GM21360 (cell line): ENCODE data around the gene RAET1E.
"Not testable (repeated sequence)": the region's sequence is repeated elsewhere in the genome, so short reads cannot be mapped to it uniquely, and the experiment has no call there.

Experiments
- ATAC-seq: cut with Tn5 transposase; IDR thresholded peaks from one replicate; pipeline ENCODE4 v1.9.1; 2021; ENCODE audit warnings: mild to moderate bottlenecking, moderate library complexity; ENCODE audit not compliant: unreplicated experiment

Gene RAET1E

DNA sequence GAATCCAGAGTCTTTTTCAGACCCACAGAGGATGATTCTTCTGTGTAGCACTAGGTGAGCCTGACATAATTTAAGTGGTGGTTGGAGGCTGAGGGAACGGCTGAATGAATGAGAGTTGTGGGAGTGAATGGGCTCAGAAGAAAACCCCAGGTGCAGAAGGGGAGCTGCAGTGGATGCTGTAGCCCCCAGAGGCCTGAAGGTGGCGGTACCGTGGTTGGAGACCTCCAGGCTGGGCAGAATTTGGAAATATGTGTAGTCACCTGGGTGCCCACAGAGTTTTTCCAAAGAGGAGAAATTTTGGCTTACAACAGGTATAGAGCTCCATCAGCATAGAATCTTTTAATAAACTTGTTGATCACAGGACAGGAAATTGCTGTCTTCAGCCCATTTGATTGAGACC is 31.5 kb upstream of the RAET1E start:
- no peak for ATAC-seq

DNA sequence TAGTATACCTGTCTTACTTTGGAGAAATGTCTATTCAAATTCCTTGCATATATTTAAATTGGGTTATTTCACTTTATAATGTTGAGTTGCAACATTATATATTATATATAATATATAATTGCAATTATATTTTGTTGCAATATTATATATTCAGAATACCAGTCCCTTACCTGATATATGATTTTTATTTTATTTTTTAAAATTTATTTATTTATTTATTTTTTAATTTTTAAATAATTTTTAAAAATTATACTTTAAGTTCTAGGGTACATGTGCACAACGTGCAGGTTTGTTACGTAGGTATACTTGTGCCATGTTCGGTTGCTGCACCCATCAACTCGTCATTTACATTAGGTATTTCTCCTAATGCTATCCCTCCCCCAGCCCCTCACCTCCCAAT is 29.1 kb upstream of the RAET1E start:
- ATAC-seq = not testable (repeated sequence)

DNA sequence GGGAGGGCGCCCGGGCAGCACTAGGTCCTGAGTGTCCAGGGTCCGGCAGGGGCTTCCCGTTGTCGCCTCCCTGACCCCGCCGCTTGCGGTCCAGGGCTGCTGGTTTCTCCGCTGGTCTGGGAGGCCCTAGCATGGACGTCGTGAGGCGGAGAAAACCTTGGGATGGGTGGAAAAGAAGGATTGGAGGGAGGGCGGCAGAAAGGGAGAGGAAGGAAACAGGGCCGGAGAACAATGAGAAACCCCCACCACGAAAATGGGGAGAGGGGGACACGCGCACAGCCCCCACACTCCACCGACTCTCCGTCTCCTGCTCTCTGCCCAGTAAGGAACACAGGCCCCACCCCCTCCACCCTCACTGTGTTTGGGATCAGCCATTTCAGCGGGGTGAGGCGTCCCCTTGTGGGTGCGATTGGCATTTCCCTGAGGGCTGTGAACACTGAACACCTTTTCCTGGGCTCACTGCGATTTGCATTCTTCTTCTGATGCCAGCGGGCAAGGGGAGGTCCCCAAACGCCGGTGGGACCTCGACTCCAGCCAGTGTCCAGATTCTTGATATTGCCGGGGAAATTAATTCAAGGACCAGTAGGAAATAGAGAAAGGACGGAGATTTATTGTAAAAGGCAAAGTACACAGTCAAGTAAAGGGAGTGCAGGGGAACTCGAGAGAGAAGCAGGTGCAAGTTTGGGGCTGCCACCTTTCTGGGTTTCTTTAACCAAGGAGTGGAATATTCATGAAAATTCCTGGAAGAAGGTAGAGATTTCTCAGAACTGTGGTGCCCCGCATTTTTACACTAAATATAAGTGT is 28.3 kb upstream of the RAET1E start:
- ATAC-seq = peak; percentile 63

DNA sequence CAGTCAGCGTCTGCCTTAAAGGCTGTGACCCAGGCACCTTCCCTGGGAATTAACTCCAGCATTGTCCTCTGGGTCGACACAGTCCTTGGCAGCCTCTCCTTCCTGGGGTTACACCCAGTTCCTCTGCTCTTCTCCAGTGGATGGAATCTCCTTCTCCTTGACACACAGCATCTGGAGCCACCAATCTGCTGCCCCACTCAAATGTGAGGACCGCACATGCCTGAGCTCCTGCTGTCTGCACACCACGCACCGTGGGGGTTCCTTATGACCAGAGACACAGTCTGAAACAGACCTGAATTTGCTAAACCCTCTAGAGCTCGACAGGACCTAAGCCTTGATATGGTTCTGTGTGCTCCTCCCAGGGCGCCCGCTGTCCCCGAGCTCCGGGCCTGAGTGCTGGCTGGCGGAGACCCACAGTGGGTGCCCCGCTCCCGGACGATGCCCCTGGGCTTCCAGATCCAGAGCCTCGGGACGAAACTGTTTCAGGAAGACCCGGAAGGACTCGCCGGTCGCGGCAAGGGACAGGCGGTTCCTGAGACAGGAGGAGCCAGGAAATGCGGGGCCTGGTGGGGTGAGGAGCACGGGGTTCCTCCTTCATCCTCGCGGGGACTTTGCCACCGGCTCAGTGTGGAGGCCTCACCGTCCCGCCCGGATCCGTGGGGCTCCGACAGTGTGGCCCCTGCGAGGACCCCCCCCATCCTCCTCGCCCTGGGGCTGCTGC is 27.5 kb upstream of the RAET1E start:
- ATAC-seq = no peak

DNA sequence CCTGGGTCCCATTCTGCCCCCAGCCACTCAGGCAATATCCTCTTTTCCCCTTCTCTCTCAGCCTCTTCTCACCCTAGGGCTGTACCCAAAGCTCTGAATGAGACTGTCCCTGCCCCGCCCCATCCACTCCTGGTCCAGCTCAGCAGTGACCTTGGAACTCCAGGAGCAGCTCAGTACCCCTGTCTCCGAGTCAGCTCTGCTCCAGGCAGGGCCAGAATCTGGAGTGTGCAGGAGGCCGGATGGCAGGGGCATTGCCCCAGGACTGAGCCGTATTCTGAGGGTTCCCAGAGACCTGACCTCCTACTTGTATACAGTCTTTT is 27.0 kb upstream of the RAET1E start:
- ATAC-seq = no peak

DNA sequence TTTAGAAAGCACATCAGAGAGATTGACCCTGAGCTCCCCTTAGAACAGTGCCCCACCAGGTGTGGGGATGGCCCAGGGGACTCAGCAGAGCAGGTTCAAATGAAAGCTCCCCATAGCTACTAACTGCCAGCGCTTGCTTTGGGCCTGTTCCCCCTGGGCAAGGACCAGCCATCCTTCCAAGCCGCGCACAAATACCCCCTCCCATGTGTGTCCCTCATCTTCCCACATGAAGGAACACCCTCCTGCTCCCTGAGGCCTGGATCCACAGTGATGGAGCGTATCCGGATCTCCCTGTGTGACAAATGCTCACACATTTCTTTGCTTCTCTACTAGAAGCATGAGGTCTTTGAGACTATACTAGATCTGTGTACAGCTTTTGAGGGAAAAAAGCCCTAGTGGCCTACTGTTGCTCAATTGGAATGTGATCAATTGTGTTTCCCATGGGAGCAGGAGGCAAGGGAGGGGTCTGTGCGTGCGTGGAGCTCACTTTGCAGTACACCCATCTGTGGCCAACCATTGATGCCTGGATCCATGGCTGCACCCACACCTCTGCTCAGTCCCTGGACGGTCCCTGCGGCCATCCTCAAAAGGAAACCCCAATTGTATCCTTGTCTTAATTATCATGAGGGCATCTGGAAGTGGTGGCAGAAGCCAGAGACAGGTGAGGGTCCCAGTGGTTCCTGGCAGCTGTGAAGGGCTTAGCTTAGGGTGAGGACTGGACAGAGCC is 26.5 kb upstream of the RAET1E start:
- no peak for ATAC-seq

DNA sequence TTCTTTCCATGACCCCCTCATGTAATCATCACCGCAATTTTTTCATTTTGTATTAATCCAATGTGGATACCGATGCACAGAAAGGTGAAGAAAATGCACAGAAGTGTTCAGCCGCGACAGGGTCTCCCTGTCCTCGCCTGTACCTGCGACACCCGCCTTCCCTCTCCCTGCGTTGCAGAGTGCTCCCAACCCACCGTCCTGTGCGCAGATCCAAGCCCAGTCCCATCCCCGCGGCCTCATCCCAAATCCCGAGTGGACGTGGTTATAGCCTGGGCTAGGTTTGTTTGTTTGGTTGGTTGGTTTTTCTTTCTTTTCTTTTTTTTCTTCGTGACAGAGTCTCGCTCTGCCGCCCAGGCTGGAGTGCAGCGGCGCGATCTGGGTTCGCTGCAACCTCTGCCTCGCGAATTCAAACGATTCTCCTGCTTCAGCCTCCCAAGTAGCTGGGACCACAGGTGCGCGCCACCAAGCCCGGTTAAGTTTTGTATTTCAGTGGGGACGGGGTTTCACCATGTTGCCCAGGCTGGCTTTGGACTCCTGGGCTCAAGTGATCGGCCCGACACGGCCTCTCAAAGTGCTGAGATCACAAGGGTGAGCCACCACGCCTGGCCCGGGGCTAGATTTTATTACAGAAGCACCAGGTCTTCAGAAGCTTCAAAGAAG is 25.5 kb upstream of the RAET1E start:
- ATAC-seq = no peak

DNA sequence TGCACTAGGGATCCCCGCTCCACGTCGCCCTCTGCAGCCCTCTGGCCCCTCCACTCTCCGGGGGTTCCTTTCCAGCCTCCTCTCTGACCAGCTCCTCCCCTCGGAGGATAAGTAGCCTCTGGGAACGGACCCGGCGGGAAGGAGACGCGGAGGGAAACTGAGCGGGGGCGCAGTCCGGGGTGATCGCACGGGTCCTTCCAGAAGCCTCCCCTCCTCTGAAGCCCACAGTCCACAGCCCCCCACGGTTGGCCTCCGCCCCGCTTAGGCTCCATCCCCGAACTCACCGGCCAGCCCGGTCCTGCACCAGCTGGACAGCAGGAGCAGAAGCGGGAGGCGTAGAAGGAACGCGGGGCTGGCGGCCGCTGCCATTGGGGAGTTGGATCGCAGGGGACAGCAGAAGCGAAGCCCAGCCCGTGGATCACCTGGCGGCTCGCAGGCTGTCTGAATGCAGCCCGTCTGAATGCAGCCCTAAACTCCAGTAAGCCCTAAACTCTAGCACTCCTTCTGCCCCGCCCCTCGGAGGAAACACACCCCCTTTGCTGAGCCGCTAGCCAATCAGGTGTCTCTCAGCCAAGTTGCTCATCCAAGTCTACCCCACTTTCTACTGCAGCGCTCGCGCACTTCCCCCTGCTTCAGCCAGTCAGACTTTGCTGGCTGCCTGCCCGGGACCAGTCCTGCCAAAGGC is 24.9 kb upstream of the RAET1E start, which contains the start of gene RAET1G:
Gene RAET1G (minus strand): TSS at position 480 of the 685 bp plus-strand sequence. CDS start 111 bp downstream, at position 369.
- no peak for ATAC-seq

DNA sequence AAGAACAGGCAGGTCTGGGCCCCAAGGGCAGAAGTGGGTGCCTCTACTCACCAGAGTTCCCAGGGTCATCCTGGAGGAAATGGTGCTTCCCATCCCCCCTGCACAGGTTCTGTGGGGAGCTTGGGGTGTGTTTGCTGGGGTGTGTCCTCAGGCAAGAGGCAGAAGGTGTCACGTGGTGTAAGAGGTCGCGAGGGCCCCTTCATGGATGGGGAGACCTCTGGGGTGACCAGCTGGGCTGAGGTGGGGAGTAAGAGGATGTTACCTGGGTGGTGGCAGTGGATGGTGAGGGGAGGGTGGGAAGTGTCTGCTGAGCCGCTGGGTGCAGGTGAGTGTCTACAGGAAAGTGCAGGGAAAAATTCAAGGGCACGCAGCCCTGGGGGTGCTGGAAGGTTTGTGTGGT is 24.2 kb upstream of the RAET1E start:
- ATAC-seq = not testable (repeated sequence)

DNA sequence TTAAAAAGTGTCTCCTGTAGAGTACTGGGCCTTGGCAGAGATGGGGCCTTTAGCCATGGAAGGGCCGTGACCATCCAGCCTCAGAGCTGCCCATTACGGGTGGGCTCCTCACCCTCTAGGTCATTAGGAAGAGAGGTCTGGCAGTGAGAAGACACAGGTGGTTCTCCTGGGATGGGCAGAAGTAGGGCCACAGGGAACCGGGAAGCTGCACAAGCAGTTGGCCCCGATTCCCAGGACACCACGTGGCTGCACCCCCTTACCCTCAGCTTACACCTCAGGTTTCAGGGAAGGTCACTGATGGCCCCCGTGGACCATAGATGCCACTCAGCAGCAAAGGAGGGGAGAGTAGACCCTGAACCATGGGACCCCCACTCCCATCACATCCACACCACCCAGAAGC is 23.4 kb upstream of the RAET1E start:
- no peak for ATAC-seq

DNA sequence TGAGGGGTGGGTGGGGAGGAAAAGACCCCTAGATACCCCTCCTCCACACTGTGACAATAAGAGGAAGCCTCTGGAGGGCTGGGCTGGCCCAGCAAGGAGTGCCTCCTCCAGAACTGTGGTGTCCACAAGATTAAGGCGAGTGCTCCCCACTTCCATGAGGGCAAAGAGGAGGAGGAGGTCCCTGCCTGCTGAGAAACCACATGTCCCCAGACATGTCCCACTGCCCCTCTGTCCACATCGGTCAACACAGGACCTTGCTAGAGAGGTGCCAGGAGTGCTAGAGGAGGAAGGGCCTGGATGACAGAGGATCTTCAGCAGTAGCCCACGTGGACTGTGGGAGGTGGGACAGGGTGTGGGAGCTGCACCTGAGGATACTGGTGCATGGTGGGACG is 21.9 kb upstream of the RAET1E start:
- no peak for ATAC-seq

DNA sequence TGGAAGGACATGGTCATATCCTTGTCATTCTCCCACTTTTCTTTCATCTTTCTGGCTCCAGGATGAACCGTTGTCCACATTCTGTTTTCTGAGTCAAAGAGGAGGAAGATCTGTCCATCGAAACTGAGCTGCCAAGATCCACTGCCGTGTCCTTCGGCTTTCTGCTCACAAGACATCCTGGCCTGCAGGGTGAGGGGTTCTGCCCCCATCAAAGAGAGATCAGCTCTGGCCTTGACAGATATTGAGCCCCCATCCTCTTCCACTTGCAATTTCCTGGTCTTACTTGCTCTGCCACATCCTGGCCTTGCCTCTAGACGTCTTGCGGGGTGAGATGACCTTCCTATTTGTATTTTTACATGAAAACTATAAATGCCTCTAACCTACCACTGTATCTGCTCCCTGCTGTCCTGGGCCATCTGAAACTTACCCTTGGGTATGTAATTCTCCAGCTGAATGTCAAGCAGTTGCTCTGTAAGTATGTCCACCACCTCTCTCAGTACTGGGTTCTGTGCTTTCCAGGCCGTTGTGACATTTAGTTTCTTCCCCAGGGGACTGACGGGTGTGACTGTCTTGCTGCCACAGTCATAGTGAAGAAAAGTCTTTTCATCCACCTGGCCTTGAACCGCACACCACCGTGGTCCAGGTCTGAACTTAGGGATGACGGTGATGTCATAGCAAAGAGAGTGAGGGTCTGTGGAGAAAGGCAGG is 21.4 kb upstream of the RAET1E start:
- ATAC-seq = not testable (repeated sequence)

DNA sequence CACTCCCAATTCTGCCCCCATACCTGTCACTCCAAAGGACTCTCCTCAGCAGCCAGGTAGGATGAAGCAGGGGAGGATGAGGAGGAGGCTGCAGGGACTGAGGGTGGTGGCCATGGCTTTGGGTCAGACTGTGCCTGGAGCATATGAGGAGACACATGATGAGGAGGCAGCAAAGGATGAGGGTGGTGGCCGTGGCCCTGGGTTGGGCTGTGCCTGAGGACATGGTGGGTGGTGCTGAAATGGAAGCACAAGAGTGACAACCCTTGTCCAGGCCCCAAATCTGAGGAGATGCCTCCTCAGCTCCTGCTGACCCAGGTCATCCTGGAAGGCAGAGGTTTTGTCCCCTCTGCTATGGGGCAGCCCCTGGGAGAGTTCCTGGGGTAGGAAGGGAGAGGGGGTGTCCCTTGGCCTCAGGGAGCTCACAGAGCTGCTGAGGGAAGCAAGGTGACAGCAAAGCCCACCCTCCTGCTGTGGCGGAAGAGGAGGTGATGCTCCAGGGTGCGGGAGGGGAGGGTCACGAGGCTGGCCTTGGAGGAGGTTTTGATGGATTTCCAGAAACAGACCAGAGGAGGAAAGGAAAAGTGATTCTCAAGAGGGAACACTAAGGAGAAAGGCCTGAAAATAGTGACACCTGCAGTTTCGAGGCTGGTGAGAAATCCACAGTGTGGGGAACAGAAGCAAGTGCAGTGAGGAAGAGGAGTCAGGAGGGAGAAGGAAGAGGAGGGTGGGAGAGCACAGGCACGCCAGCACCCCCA is 20.4 kb upstream of the RAET1E start:
- ATAC-seq = no peak

DNA sequence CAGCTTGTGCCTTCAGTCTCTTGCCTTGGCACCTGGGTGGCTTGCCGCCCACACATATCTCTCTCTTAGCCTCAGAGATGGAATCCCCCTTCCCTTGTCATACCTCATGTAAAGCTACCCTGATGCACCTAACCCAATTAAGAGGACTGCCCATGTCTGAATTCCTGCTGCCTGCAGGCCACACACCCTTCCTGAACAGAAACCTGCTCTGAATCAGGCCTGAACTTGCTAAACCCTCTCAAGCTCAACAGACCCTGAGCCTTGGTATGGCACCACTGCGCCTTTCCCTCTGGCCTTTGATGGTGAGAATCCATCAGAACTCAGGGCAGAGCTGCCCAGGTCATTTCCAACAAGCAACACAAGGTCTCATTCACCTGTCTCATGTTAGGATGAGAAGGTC is 19.8 kb upstream of the RAET1E start:
- ATAC-seq = no peak

DNA sequence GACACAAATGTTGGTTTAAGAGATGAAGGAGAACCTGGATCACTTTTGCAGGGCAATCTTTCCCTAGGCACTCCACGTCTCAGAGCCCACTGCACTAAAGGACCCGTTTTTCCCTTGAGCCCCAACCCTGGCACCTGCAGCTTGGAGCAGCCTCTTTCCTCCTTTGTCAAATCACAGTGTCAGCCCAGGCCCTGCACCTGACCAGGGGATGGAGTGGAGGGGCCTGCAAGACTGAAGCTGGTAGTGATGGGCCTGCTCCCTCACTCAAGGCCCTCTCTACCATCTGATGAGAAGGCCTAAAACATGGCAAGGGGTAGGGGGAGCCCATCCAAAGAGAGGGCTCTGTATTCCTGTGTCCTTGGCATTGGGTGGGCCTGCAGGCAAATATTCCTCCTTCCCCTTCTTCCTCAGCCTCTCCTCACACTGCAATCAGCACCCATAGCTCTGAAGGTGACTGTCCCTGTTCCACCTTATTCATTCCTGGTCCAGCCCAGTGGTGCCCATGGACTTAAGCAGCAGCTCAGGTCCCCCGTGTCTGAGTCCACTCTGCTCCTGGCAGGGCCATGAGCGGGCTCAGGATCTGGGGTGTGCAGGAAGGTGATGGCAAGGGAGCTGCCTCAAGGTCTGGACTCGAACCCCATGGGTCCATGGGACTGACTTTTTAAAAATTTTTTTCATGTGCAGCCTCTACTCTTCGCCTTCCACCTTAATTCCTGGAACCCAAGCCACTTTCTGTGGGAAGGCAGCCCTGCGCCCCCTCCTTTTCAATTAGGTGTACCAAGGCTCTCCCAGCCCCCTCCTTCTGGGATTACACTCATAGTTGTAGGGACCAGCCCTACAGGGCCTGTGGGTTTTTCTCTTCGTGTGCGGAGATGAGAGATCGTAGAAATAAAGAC is 18.3 kb upstream of the RAET1E start:
- ATAC-seq = no peak

DNA sequence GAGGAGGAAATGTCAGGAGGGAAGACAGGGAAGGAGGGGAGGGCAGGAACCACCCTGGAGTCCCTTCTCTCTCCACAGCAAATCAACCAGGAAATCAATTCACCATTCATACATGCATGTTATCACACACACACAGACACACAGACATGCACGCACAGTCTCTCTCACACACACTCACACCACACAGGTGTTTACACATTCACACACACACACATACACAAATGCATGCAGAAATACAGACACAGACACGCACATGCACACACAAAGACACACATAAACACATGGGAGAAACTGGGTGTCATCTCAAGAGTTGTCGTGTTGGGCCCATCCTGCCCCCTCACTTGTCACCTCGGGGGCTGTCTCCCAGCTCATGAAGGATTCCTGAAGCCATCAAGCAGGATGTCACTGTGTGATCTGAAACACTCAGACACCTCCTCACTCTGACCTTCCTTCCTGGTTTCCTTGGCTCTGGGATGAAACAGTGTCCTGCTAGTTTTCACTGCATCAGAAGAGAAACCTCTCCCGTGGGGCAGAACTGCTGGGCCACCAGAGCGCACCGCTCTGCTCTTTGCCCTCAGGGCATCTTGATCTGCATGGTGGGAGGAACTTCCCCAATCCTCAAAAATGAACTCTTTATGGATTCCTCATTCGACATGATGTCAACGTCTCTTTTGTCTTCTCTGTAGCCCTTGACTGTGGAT is 15.8 kb upstream of the RAET1E start:
- no peak for ATAC-seq

DNA sequence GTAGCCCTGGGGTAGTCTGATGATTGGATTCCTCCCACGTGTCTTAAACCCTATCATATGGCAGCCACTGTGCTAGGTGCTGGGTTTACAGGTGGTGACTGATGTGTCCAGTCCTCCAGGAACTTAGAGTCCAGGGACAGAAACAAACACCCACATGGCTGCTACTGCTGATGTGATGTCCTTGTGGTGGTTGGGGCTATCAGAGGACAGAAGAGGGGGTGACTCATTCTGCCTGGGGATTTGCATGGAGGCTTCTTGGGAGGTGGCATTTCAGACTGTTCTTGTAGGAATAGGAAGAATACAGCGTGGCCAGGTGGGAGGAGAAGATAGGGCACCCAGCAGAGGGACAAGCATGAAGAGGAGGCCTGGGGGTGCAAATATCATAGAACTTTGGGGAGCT is 15.2 kb upstream of the RAET1E start:
- no peak for ATAC-seq

DNA sequence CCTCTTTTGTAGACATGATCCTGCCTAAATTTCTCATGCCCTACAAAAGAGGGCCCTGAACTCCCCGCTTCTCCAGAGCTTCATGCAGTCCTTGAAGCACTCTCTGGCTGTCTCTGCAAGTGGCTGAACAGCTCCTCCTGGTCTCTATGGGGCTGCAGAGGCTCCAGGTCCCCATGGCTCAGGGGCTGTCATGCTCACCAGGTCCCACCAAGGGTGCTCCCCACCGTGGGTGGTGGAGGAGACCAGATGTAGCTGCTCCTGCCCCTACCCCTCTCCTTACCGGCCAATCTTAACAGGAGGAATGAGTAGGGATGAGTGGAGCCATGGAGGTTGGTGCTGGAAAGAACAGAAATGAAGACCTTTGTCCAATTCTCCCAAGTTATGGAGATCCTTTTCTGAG is 14.8 kb upstream of the RAET1E start:
- not testable (repeated sequence) for ATAC-seq
